GM19467 (cell line): ENCODE measurements around the gene RNASE11.
"Not testable (repeated sequence)": the region's sequence is repeated elsewhere in the genome, so short reads cannot be mapped to it uniquely, and the experiment has no call there.

Source experiments
- ATAC-seq: cut with Tn5 transposase; IDR thresholded peaks from one replicate; pipeline ENCODE4 v1.9.1; 2021; ENCODE audit warnings: mild to moderate bottlenecking, moderate library complexity; ENCODE audit not compliant: unreplicated experiment

RNASE11 gene

GRCh38 chr14:20583142-20583541 lies 4.7 kb downstream of the RNASE11 start:
- ATAC-seq: no peak

GRCh38 chr14:20580242-20580641 lies 7.6 kb downstream of the RNASE11 start:
- ATAC-seq: no peak

GRCh38 chr14:20578784-20579502 lies 8.9 kb downstream of the RNASE11 start:
- ATAC-seq: no peak

- ATAC-seq: no peak
Observed at GRCh38 chr14:20578325-20578724, 9.5 kb downstream of the RNASE11 start.

- not testable (repeated sequence) for ATAC-seq
Observed at GRCh38 chr14:20572382-20572990, 15.3 kb downstream of the RNASE11 start.

GRCh38 chr14:20570720-20571119 lies 17.1 kb downstream of the RNASE11 start:
- not testable (repeated sequence) for ATAC-seq

GRCh38 chr14:20569865-20570264 lies 17.9 kb downstream of the RNASE11 start:
- ATAC-seq: not testable (repeated sequence)

GRCh38 chr14:20569066-20569465 lies 18.7 kb downstream of the RNASE11 start:
- no peak for ATAC-seq

- ATAC-seq: no peak
Observed at GRCh38 chr14:20568393-20568792, 19.4 kb downstream of the RNASE11 start.

GRCh38 chr14:20567199-20567598 lies 20.6 kb downstream of the RNASE11 start:
- not testable (repeated sequence) for ATAC-seq

- no peak for ATAC-seq
Observed at GRCh38 chr14:20564501-20564997, 23.3 kb downstream of the RNASE11 start.

GRCh38 chr14:20563971-20564370 lies 23.8 kb downstream of the RNASE11 start:
- ATAC-seq: no peak

GRCh38 chr14:20560961-20561360 lies 26.8 kb downstream of the RNASE11 start, which contains the start of gene RNASE9:
Gene RNASE9 (minus strand): TSS chr14:20561047.
- ATAC-seq: no peak

- ATAC-seq: no peak
Observed at GRCh38 chr14:20559461-20559904, 28.3 kb downstream of the RNASE11 start.

- no peak for ATAC-seq
Observed at GRCh38 chr14:20557212-20557542, 30.6 kb downstream of the RNASE11 start.

GRCh38 chr14:20556500-20557211 lies 31.1 kb downstream of the RNASE11 start:
- ATAC-seq: no peak

GRCh38 chr14:20555845-20556244 lies 32.0 kb downstream of the RNASE11 start:
- no peak for ATAC-seq

GRCh38 chr14:20553024-20553423 lies 34.8 kb downstream of the RNASE11 start:
- no peak for ATAC-seq

- no peak for ATAC-seq
Observed at GRCh38 chr14:20551606-20552005, 36.2 kb downstream of the RNASE11 start.

GRCh38 chr14:20550926-20551325 lies 36.9 kb downstream of the RNASE11 start:
- no peak for ATAC-seq

- ATAC-seq: no peak
Observed at GRCh38 chr14:20548414-20549158, 39.2 kb downstream of the RNASE11 start.
